GM23338 (cell line): ENCODE results near the gene ACOX2. TPM values are rescaled to one million over a fixed set of nuclear protein-coding genes. Genes with fewer than 3 reads are reported as not detected.
A peak's percentile ranks its signal among the peaks of the same experiment; 100 is the strongest.

ENCODE experiments used
- ATAC-seq: fragments of 200-7000 bp; cut with Tn5 transposase; 3 replicates; pipeline ENCODE4 v1.9.1; 2020
- DNase-seq: peaks from one replicate; pipeline ENCODE4 v3.0.0-alpha.2; 2015; ENCODE audit warnings: low spot score
- H2AFZ ChIP-seq: fragments of 200-600 bp; sonication (generic); 2 replicates; pipeline ENCODE4 v1.8.0; 2016; ENCODE audit warnings: antibody characterized with exemption, mild to moderate bottlenecking, moderate library complexity
- H3F3A ChIP-seq: fragments of 200-600 bp; sonication (generic); replicated peaks from 2 replicates; pipeline ENCODE4 v1.8.0; 2017; ENCODE audit warnings: antibody characterized with exemption, mixed run types, low read depth
- H3K27ac ChIP-seq: fragments of 200-600 bp; sonication (generic); 2 replicates; pipeline ENCODE4 v1.6.1; 2016; ENCODE audit warnings: low read depth
- H3K27me3 ChIP-seq: fragments of 200-600 bp; sonication (generic); 2 replicates; pipeline ENCODE4 v1.8.0; 2016; ENCODE audit warnings: mild to moderate bottlenecking, mixed run types, moderate library complexity; ENCODE audit not compliant: insufficient read depth
- H3K36me3 ChIP-seq: fragments of 200-600 bp; sonication (generic); 2 replicates; pipeline ENCODE4 v1.8.0; 2016; ENCODE audit warnings: mild to moderate bottlenecking; ENCODE audit not compliant: insufficient read depth
- H3K4me1 ChIP-seq: fragments of 200-600 bp; sonication (generic); 2 replicates; pipeline ENCODE4 v1.8.0; 2016; ENCODE audit warnings: mild to moderate bottlenecking, moderate library complexity; ENCODE audit not compliant: insufficient read depth
- H3K4me2 ChIP-seq: fragments of 200-600 bp; sonication (generic); 2 replicates; pipeline ENCODE4 v1.7.1; 2017; ENCODE audit warnings: mixed run types
- H3K4me3 ChIP-seq: fragments of 200-600 bp; sonication (generic); 2 replicates; pipeline ENCODE4 v1.6.1; 2016; ENCODE audit warnings: mixed run types
- H3K79me2 ChIP-seq: fragments of 200-600 bp; sonication (generic); replicated peaks from 2 replicates; pipeline ENCODE4 v1.8.0; 2017; ENCODE audit warnings: mild to moderate bottlenecking; ENCODE audit not compliant: insufficient read depth
- H3K9me2 ChIP-seq: fragments of 200-600 bp; sonication (generic); 2 replicates; pipeline ENCODE4 v1.8.0; 2017; ENCODE audit not compliant: insufficient read depth
- H4K20me1 ChIP-seq: fragments of 200-600 bp; sonication (generic); replicated peaks from 2 replicates; pipeline ENCODE4 v1.8.0; 2017; ENCODE audit warnings: mild to moderate bottlenecking; ENCODE audit not compliant: insufficient read depth
- H3K27ac Mint-ChIP-seq: 2 replicates; pipeline ENCODE4 v1.8.0; 2020; ENCODE audit warnings: inconsistent platforms, mild to moderate bottlenecking, moderate library complexity, mixed read lengths
- H3K27me3 Mint-ChIP-seq: 3 replicates; pipeline ENCODE4 v1.8.0; 2022; ENCODE audit warnings: low read depth, mild to moderate bottlenecking, moderate library complexity, mixed read lengths, inconsistent platforms; ENCODE audit not compliant: insufficient read depth, poor library complexity
- H3K36me3 Mint-ChIP-seq: 3 replicates; pipeline ENCODE4 v1.8.0; 2021; ENCODE audit warnings: low read depth, mild to moderate bottlenecking, inconsistent platforms, moderate library complexity, mixed read lengths
- H3K4me1 Mint-ChIP-seq: 3 replicates; pipeline ENCODE4 v1.8.0; 2020; ENCODE audit warnings: mild to moderate bottlenecking, inconsistent platforms, mixed read lengths
- H3K4me3 Mint-ChIP-seq: 3 replicates; pipeline ENCODE4 v1.8.0; 2021; ENCODE audit warnings: moderate library complexity, mild to moderate bottlenecking, inconsistent platforms, mixed read lengths
- H3K9me3 Mint-ChIP-seq: 3 replicates; pipeline ENCODE4 v1.8.0; 2020; ENCODE audit warnings: moderate library complexity, mild to moderate bottlenecking, inconsistent platforms, mixed read lengths
- CREB1 ChIP-seq: fragments of 250-450 bp; sonication (Bioruptor Pico); IDR thresholded peaks from 2 replicates; pipeline ENCODE4 v1.5.0; 2020; ENCODE audit warnings: low read depth, mild to moderate bottlenecking, moderate library complexity
- EZH2 ChIP-seq: fragments of 200-600 bp; sonication (generic); IDR thresholded peaks from one replicate; pipeline ENCODE4 v1.8.0; 2017; ENCODE audit warnings: antibody characterized with exemption, mild to moderate bottlenecking, low read depth; ENCODE audit not compliant: unreplicated experiment
- JUNB ChIP-seq: IDR thresholded peaks from one replicate; pipeline ENCODE4 v1.6.1; 2016; ENCODE audit warnings: antibody characterized with exemption; ENCODE audit not compliant: unreplicated experiment
- NANOG ChIP-seq: IDR thresholded peaks from 2 replicates; pipeline ENCODE4 v1.6.1; 2016; ENCODE audit warnings: antibody characterized with exemption, borderline replicate concordance
- POLR2AphosphoS5 ChIP-seq: IDR thresholded peaks from 2 replicates; pipeline ENCODE4 v1.6.1; 2016; ENCODE audit warnings: antibody characterized with exemption, low read depth
- STAT1 ChIP-seq: IDR thresholded peaks from one replicate; pipeline ENCODE4 v1.6.1; 2016; ENCODE audit warnings: antibody characterized with exemption; ENCODE audit not compliant: unreplicated experiment
- ZNF114 ChIP-seq: fragments of 250-450 bp; sonication (Bioruptor Pico); IDR thresholded peaks from 2 replicates; pipeline ENCODE4 v1.5.0; 2020; ENCODE audit warnings: mild to moderate bottlenecking, moderate library complexity
- ZNF331 ChIP-seq: fragments of 250-450 bp; sonication (Bioruptor Pico); IDR thresholded peaks from 2 replicates; pipeline ENCODE4 v1.5.0; 2020; ENCODE audit warnings: low read depth, mild to moderate bottlenecking, moderate library complexity
- polyA plus RNA-seq: library from polyadenylated mRNA; unstranded; fragments of >200 nt; fragmentation: Nextera tagmentation; extraction: Ambion mirVana; gene quantifications from 2 replicates; pipeline ENCODE4 v1.2.1, GENCODE V29; 2016
- total RNA-seq: library from RNA; depleted of rRNA; stranded (reverse); fragments of >200 nt; shearing (Covaris generic); gene quantifications from 2 replicates; pipeline ENCODE4 v1.2.3, GENCODE V29; 2014
- TF ChIP-seq, protein P1 (sequence below): IDR thresholded peaks from one replicate; pipeline ENCODE4 v1.6.1; 2018; ENCODE audit warnings: antibody characterized with exemption; ENCODE audit not compliant: unreplicated experiment
- TF ChIP-seq, protein P2 (sequence below): IDR thresholded peaks from 2 replicates; pipeline ENCODE4 v1.6.1; 2016; ENCODE audit warnings: antibody characterized with exemption
- TF ChIP-seq, protein P3 (sequence below), 2 experiments: fragments of 200-600 bp in 1 of 2; sonication (generic) in 1 of 2; conservative IDR thresholded peaks; 2 replicates each; pipeline versions ENCODE4 v1.5.1 to v1.6.1; 2016 to 2017; ENCODE audit warnings: antibody characterized with exemption in 2 of 2, low read depth in 2 of 2, mild to moderate bottlenecking in 2 of 2, moderate library complexity in 1 of 2

ACOX2 gene
- total and polyA plus RNA-seq, 2 experiments from 2014 or later: 1.1 to 1.9 TPM

DNA sequence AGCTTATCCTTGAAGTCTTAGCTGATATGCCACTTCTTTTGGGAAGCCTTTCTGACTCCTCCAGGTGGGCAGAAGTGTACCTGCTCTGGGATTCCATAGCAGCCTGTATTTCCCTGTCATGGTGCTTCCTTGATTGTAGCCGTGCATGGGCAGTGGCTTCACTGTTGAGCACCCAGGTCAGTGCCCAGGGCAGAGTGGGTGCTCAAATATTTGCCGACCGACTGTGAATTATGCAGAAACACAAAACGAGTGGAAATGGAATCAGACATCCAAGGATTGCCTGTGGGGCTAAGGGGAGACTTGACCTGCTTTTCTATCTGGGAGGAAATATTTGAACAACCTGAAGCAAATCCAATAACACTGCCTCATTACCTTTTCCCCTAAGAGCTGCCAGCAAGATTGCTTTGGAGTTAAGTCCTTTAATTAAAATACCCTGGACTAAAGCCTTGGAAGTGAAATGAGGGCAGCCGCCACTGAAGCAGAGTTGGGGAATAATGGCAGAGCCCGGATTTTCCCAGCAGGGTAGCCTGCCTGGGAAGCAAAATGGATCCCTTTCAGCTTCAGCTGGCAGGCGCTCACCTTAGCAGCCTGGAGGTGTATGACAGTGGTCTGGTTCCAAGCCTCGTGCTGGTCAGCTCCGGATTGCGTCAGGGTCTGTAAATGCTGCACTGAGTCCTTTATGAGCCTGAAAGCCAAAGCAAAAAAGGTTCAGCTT is 14.9 kb downstream of the ACOX2 start:
- H3K9me2 ChIP-seq: no peaks in the 10 kb centered on the region
- TF ChIP-seq, protein P1, sequence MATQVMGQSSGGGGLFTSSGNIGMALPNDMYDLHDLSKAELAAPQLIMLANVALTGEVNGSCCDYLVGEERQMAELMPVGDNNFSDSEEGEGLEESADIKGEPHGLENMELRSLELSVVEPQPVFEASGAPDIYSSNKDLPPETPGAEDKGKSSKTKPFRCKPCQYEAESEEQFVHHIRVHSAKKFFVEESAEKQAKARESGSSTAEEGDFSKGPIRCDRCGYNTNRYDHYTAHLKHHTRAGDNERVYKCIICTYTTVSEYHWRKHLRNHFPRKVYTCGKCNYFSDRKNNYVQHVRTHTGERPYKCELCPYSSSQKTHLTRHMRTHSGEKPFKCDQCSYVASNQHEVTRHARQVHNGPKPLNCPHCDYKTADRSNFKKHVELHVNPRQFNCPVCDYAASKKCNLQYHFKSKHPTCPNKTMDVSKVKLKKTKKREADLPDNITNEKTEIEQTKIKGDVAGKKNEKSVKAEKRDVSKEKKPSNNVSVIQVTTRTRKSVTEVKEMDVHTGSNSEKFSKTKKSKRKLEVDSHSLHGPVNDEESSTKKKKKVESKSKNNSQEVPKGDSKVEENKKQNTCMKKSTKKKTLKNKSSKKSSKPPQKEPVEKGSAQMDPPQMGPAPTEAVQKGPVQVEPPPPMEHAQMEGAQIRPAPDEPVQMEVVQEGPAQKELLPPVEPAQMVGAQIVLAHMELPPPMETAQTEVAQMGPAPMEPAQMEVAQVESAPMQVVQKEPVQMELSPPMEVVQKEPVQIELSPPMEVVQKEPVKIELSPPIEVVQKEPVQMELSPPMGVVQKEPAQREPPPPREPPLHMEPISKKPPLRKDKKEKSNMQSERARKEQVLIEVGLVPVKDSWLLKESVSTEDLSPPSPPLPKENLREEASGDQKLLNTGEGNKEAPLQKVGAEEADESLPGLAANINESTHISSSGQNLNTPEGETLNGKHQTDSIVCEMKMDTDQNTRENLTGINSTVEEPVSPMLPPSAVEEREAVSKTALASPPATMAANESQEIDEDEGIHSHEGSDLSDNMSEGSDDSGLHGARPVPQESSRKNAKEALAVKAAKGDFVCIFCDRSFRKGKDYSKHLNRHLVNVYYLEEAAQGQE: peak; percentile 49
- TF ChIP-seq ZNF114 (CRISPR knock-in tag): no peak
- H3F3A ChIP-seq: no peaks in the 10 kb centered on the region
- DNase-seq (peak; percentile 53), ATAC-seq (peak; percentile 77)
- peaks cover 26% of the 10 kb centered on the region for H3K4me1 ChIP-seq
- Mint-ChIP-seq H3K4me3 (no peak overlapping the region; the same call in 2 of the 3 replicates), H3K36me3 (no peaks in the 10 kb centered on the region), H3K27ac (no peak overlapping the region), H3K9me3 (peaks cover 9% of the 10 kb centered on the region; the same call in 1 of the 3 replicates), H3K27me3 (peaks cover 9% of the 10 kb centered on the region), H3K4me1 (peaks cover 33% of the 10 kb centered on the region)
- H3K27me3 ChIP-seq: no peaks in the 10 kb centered on the region
- peak overlapping the region; percentile 94 for H2AFZ ChIP-seq
- H3K27ac ChIP-seq: no peak overlapping the region
- no peak overlapping the region for H3K4me3 ChIP-seq
- H3K36me3 ChIP-seq: no peaks in the 10 kb centered on the region
- H4K20me1 ChIP-seq: no peaks in the 10 kb centered on the region
- H3K79me2 ChIP-seq: no peaks in the 10 kb centered on the region
- H3K4me2 ChIP-seq: no peak overlapping the region

DNA sequence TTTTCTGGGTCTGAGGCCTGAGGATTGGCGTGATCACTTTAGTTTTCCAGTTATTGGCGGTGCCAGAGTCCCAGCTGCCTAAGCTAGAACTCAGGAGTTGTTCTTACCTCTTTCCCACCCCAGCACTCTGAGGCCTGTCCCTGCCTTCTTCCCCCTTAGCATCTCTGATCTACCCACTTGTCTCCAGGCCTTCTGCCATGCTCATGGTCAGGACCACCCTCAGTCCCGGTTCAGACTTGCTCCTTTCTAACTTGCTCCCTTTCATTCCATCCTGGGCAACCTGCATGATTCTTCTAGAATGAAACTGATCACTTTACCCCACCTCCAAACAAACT is 15.7 kb downstream of the ACOX2 start:
- Mint-ChIP-seq H3K36me3 (no peaks in the 10 kb centered on the region), H3K9me3 (peaks cover 7% of the 10 kb centered on the region; the same call in 1 of the 3 replicates), H3K27ac (no peak overlapping the region), H3K4me1 (peaks cover 33% of the 10 kb centered on the region), H3K27me3 (peaks cover 5% of the 10 kb centered on the region), H3K4me3 (no peak overlapping the region)
- Histone ChIP-seq H3K27ac (no peak overlapping the region), H3F3A (no peaks in the 10 kb centered on the region), H3K4me3 (no peak overlapping the region), H2AFZ (0 out of 2 replicates have a peak overlapping the region, but pooled peaks have one; percentile 94), H3K4me1 (peaks cover 26% of the 10 kb centered on the region), H4K20me1 (no peaks in the 10 kb centered on the region), H3K4me2 (no peak overlapping the region), H3K36me3 (no peaks in the 10 kb centered on the region), H3K79me2 (no peaks in the 10 kb centered on the region), H3K9me2 (no peaks in the 10 kb centered on the region), H3K27me3 (no peaks in the 10 kb centered on the region)
- no peak for ATAC-seq
- no peak for DNase-seq
- no peak for TF ChIP-seq EZH2
- TF ChIP-seq POLR2AphosphoS5: no peak
- TF ChIP-seq, protein P2, sequence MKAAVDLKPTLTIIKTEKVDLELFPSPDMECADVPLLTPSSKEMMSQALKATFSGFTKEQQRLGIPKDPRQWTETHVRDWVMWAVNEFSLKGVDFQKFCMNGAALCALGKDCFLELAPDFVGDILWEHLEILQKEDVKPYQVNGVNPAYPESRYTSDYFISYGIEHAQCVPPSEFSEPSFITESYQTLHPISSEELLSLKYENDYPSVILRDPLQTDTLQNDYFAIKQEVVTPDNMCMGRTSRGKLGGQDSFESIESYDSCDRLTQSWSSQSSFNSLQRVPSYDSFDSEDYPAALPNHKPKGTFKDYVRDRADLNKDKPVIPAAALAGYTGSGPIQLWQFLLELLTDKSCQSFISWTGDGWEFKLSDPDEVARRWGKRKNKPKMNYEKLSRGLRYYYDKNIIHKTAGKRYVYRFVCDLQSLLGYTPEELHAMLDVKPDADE: no peak
- TF ChIP-seq, protein P3, sequence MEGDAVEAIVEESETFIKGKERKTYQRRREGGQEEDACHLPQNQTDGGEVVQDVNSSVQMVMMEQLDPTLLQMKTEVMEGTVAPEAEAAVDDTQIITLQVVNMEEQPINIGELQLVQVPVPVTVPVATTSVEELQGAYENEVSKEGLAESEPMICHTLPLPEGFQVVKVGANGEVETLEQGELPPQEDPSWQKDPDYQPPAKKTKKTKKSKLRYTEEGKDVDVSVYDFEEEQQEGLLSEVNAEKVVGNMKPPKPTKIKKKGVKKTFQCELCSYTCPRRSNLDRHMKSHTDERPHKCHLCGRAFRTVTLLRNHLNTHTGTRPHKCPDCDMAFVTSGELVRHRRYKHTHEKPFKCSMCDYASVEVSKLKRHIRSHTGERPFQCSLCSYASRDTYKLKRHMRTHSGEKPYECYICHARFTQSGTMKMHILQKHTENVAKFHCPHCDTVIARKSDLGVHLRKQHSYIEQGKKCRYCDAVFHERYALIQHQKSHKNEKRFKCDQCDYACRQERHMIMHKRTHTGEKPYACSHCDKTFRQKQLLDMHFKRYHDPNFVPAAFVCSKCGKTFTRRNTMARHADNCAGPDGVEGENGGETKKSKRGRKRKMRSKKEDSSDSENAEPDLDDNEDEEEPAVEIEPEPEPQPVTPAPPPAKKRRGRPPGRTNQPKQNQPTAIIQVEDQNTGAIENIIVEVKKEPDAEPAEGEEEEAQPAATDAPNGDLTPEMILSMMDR (conservative IDR thresholded peaks at IDR 0.05; ENCODE audit: low read depth in 2 of 2): no peak
- no peak for TF ChIP-seq NANOG
- TF ChIP-seq JUNB: no peak
- TF ChIP-seq ZNF331 (CRISPR knock-in tag): no peak
- TF ChIP-seq STAT1: no peak
- no peak for TF ChIP-seq CREB1 (CRISPR knock-in tag)
